Adrenal gland (tissue), 12 donors: Measurements from ENCODE around the gene APEX2. TPM values are rescaled to one million over a fixed set of nuclear protein-coding genes. Genes with fewer than 3 reads are reported as not detected.
"Not testable (repeated sequence)": the region's sequence is repeated elsewhere in the genome, so short reads cannot be mapped to it uniquely, and the experiment has no call there.

Experiments
- DNase-seq, 7 donors: peaks; one replicate each; pipeline ENCODE4 v3.0.0-alpha.2; 2019 to 2020
- H3K27ac ChIP-seq, 5 donors: fragments of 200-600 bp; sonication (generic) in 4 of 5; 1 replicate in 3 of 5; 2 replicates in 2 of 5; pipeline versions ENCODE4 v1.5.1 to v1.8.0; 2016 to 2020; ENCODE audit warnings: mild to moderate bottlenecking in 1 of 5
- H3K27me3 ChIP-seq: fragments of 200-600 bp; 2 replicates; pipeline ENCODE4 v1.8.0; 2021
- H3K36me3 ChIP-seq, 2 donors: fragments of 200-600 bp; replicated peaks in 1 of 2; 1 replicate in 1 of 2; 2 replicates in 1 of 2; pipeline versions ENCODE4 v1.5.1 to v1.8.0; 2018 to 2022
- H3K4me1 ChIP-seq, 2 donors: fragments of 200-600 bp; replicated peaks in 1 of 2; 1 replicate in 1 of 2; 2 replicates in 1 of 2; pipeline versions ENCODE4 v1.5.1 to v1.8.0; 2018 to 2021
- H3K4me3 ChIP-seq, 4 donors: fragments of 200-600 bp; sonication (generic) in 3 of 4; one replicate each; pipeline ENCODE4 v1.5.1; 2016 to 2018
- H3K9me3 ChIP-seq, 3 donors: fragments of 200-600 bp; sonication (generic) in 1 of 3; replicated peaks in 1 of 3; 1 replicate in 2 of 3; 2 replicates in 1 of 3; pipeline versions ENCODE4 v1.5.1 to v1.8.0; 2016 to 2021
- CTCF ChIP-seq, 6 experiments: fragments of 450-650 bp in 4 of 6; fragments of 200-600 bp in 2 of 6; sonication (generic) in 1 of 6; IDR thresholded peaks; 1 replicate in 5 of 6; 2 replicates in 1 of 6; pipeline versions ENCODE4 v1.5.1 to v1.8.0; 2016 to 2021; ENCODE audit warnings: antibody characterized with exemption in 6 of 6, mild to moderate bottlenecking in 2 of 6, moderate library complexity in 1 of 6
- POLR2A ChIP-seq, 2 donors: fragments of 450-650 bp; IDR thresholded peaks; one replicate each; pipeline ENCODE4 v1.6.1; 2017; ENCODE audit warnings: antibody characterized with exemption in 2 of 2, mild to moderate bottlenecking in 2 of 2, moderate library complexity in 1 of 2
- WGBS, 4 donors: extraction: QIAGEN DNeasy Blood & Tissue Kit in 2 of 4; methylation state at CpG; one replicate each; pipeline versions ENCODE4 v1.1.5 to v1.1.7; 2013 to 2017; 5-methylcytosine and 5-hydroxymethylcytosine counted together
- intact Hi-C, 2 donors: fragments of 100-400 bp; cut with DNase I; formaldehyde crosslinking; loops; one replicate each; pipeline versions ENCODE4 v1.14.1 to v1.15.0; 2022 to 2023
- polyA plus RNA-seq, 3 donors: library from polyadenylated mRNA; stranded (reverse); fragments of 200-250 nt in 2 of 3; fragments of 350-450 nt in 1 of 3; fragmentation: Illumina TruSeq in 1 of 3; extraction: RNeasy Lipid Tissue Mini Kit (QIAGEN cat#74804) in 1 of 3; gene quantifications; one replicate each; pipeline ENCODE4 v1.2.3, GENCODE V29; 2013 to 2014
- total RNA-seq, 9 donors: library from RNA; depleted of rRNA in 4 of 9; stranded (reverse); fragments of >200 nt in 4 of 9; fragments of 120-200 nt in 1 of 9; fragmentation: NEBNext Ultra II Directional in 1 of 9; extraction: Animal tissue kit (Norgen Biotek cat#: 25700) in 1 of 9; gene quantifications; one replicate each; pipeline versions ENCODE4 v1.1.0 to v1.2.4, GENCODE V29; 2013 to 2023
- donor health status: healthy with polysubstance abuse.
- donor health status: Bipolar disorder and iron deficiency.
- donor health status: DM: yes; HTN: yes; CAD: no.
- donor health status: DM: no; HTN: no; CAD: no.
- donor health status: DM: no; HTN: no; CAD: no.
- donor health status: DM: yes; HTN: yes; CAD: no.

The APEX2 gene
- total and polyA plus RNA-seq, 12 donors: 6.3 to 16.8 (median 13.9) TPM

- peaks cover 6% of the 10 kb centered on the region for H3K27me3 ChIP-seq
- TF ChIP-seq POLR2A (IDR thresholded peaks at IDR 0.05) (no peak), CTCF (IDR thresholded peaks at IDR 0.05) (no peak)
- no peaks in the 10 kb centered on the region for H3K4me1 ChIP-seq
- no peak overlapping the region for H3K4me3 ChIP-seq
- no peak for DNase-seq
- H3K36me3 ChIP-seq: no peaks in the 10 kb centered on the region
- no peak overlapping the region for H3K27ac ChIP-seq
- 56 to 71% (median 66%) methylated on average over 3 of the region's 3 CpGs for WGBS, 4 donors
- no peaks in the 10 kb centered on the region for H3K9me3 ChIP-seq
- intact Hi-C loops: no loop called here
Observed at GRCh38 chrX:55039471-55039870, 39.3 kb downstream of the APEX2 start.

GRCh38 chrX:55041514-55041913, 41.4 kb downstream of the APEX2 start:
- Histone ChIP-seq H3K4me1 (no peaks in the 10 kb centered on the region), H3K36me3 (no peaks in the 10 kb centered on the region), H3K4me3 (no peak overlapping the region), H3K27me3 (peaks cover 6% of the 10 kb centered on the region), H3K27ac (no peak overlapping the region), H3K9me3 (no peaks in the 10 kb centered on the region)
- no peak for TF ChIP-seq POLR2A (IDR thresholded peaks at IDR 0.05)
- intact Hi-C loops: no loop called here
- no peak for DNase-seq
- 91 to 96% (median 94%) methylated on average over 6 of the region's 6 CpGs for WGBS, 4 donors

GRCh38 chrX:55050599-55050998, 50.4 kb downstream of the APEX2 start:
- intact Hi-C loops: not testable (repeated sequence)
- WGBS, 4 donors: 73 to 83% (median 79%) methylated on average over 2 of the region's 2 CpGs

GRCh38 chrX:55056820-55057674, 56.9 kb downstream of the APEX2 start:
- peak in 1 of 7 donors; percentile 1 for DNase-seq
- Histone ChIP-seq H3K4me1 (no peaks in the 10 kb centered on the region), H3K4me3 (peak overlapping the region in 1 of 4 donors; percentile 33), H3K9me3 (no peaks in the 10 kb centered on the region), H3K36me3 (no peaks in the 10 kb centered on the region), H3K27me3 (peaks cover 5% of the 10 kb centered on the region), H3K27ac (no peak overlapping the region)
- no peak for TF ChIP-seq CTCF (IDR thresholded peaks at IDR 0.05)
- TF ChIP-seq POLR2A (IDR thresholded peaks at IDR 0.05): no peak
- WGBS, 4 donors: 10 to 35% (median 27%) methylated on average over 6 to 7 of the region's 7 CpGs
- intact Hi-C loops: loop anchor here in 1 of 2 donors (5.0 kb wide), 1 partner anchor 165 kb away; no protein-coding TSS in a partner anchor

More at GRCh38 chrX:55050599-55050998, 50.4 kb downstream of the APEX2 start:
- H3K27me3 ChIP-seq, H3K4me1 ChIP-seq, H3K4me3 ChIP-seq, H3K27ac ChIP-seq, DNase-seq, H3K36me3 ChIP-seq, H3K9me3 ChIP-seq: not testable (repeated sequence)

- H3K36me3 ChIP-seq: no peaks in the 10 kb centered on the region
- no peak overlapping the region for H3K27ac ChIP-seq
- intact Hi-C loops: loop anchor here in 1 of 2 donors (5.0 kb wide), 1 partner anchor 165 kb away; no protein-coding TSS in a partner anchor
- H3K27me3 ChIP-seq: peaks cover 5% of the 10 kb centered on the region
- H3K9me3 ChIP-seq: no peaks in the 10 kb centered on the region
- no peaks in the 10 kb centered on the region for H3K4me1 ChIP-seq
- TF ChIP-seq CTCF (IDR thresholded peaks at IDR 0.05) (peak; percentile 69 to 81 (median 72)), POLR2A (IDR thresholded peaks at IDR 0.05) (no peak)
- peak overlapping the region in 1 of 4 donors; percentile 33 for H3K4me3 ChIP-seq
- DNase-seq: peak in 5 of 7 donors; percentile 18 to 59 (median 27)
- WGBS, 4 donors: 18 to 22% (median 20%) methylated on average over 5 of the region's 5 CpGs
Observed at GRCh38 chrX:55057675-55058249, 57.6 kb downstream of the APEX2 start.
